ENCODE results near the gene RAPGEF4.
"Not testable (repeated sequence)": the region's sequence is repeated elsewhere in the genome, so short reads cannot be mapped to it uniquely, and the experiment has no call there.

The RAPGEF4 gene

DNA sequence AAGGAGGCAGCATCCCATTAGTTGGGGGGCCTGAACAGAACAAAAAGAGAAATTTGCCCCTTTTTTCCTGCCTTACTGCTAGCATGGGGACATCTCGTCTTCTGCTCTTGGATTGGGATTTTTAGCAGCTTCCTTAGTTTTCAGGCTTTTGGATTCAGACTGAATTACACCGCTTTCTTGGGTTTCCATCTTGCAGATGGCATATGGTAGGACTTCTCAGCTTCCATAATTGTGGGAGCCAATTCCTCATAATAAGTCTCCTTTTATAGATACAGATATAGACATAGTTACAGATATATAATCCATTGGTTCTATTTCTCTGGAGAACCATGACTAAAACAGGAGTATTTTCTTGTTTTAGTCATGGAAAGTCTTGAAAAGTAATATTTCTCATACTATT lies 5.2 kb upstream of the RAPGEF4 start:
- Histone ChIP-seq H3K9me3 (ENCODE audit: control insufficient read depth, low read length) (no peaks in the 10 kb centered on the region), H3K4me1 (ENCODE audit: control insufficient read depth, insufficient read depth, low read length) (peaks cover 16% of the 10 kb centered on the region), H3K36me3 (ENCODE audit: control insufficient read depth, insufficient read depth, low read length, severe bottlenecking) (no peaks in the 10 kb centered on the region), H3K9ac (ENCODE audit: low read length) (no peak overlapping the region), H3K4me3 (ENCODE audit: low read length) (no peak overlapping the region), H3K27me3 (replicated peaks; ENCODE audit: control insufficient read depth, insufficient read depth, low read length) (peaks cover 13% of the 10 kb centered on the region)
- DNase-seq (ENCODE audit: low read depth), result no peak

DNA sequence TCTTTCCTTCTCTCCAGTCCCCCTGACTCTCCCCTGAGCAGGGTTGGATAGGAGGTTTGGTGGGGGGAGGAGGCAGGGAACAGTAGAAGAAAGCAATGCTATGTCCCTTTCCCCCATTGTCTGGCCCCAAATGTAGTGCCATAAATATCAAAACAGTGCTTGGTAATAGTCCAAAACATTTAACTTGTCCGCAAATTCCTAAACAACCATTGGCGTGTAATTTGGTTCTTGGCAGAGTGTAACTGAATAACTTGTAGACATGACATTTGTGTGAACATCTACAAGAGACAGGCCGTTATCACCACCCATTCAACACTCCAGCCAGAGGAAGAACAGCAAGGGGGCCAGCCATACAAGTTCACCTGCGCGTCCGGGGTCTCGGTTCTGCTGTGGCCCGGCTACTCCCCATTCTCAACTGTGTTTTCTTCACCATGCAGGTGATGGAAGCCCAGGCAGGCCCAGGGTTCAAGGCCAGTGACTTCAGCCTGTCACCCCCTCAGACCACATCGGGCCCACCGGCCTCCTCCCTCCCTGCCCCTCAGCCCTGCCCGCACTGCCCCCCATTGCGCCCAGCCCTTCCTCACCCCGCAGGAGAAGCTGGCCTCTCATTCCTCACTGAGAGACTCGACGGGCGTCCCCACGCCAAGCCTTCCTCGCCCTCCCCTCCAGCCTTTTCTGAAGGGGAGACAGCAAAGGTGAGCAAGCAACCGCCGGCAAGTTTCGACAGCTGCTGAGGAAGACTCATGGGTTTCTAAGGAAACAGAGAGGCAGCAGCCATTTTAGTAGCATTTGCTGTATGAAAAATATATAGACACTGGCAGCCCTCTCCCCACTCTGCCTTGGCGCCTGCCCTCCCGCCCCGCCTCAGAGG lies 699 bp upstream of the RAPGEF4 start:
- H3K27me3 ChIP-seq (replicated peaks; ENCODE audit: control insufficient read depth, insufficient read depth, low read length), result peaks cover 13% of the 10 kb centered on the region
- H3K4me3 ChIP-seq (ENCODE audit: low read length), result peak overlapping the region; percentile 54

DNA sequence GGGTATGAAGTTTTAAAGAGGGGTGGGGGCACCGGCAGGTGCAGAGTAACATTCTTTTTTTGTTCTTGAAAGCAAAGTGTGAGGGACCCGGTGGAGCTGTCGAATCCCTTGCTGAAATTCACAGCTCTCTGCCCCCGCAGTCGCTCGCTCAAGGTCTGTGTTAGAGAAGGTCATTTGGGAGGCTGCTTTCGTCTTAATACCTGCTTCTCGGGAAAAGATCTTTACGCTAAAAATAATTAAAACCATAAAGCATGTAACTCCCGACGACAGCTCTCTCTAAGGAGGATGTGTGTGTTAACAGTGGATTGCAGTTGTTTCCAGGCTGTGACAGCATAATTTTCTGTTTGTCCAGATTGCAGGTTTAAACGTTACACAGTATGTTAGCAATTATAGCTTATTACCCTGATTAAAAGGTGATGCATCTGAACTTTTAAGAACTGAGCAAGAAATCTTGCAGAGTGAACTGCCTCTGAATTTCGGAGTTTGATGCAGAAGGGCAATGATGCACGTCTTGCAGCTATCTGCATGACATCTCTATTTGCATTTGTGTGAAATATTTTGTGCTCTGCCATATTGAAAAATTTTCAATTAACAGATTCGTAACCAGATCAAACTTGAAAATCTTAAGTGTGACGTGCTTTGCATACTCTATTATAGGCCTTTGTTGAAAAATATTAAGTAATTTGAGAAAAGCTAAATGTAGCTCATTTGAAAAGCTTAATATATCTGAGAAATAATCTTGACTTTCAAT lies 954 bp downstream of the RAPGEF4 start:
- Histone ChIP-seq H3K27me3 (replicated peaks; ENCODE audit: control insufficient read depth, insufficient read depth, low read length) (peaks cover 7% of the 10 kb centered on the region), H3K9me3 (ENCODE audit: control insufficient read depth, low read length) (no peaks in the 10 kb centered on the region), H3K4me1 (ENCODE audit: control insufficient read depth, insufficient read depth, low read length) (peaks cover 6% of the 10 kb centered on the region), H3K36me3 (ENCODE audit: control insufficient read depth, insufficient read depth, low read length, severe bottlenecking) (no peaks in the 10 kb centered on the region), H3K4me3 (ENCODE audit: low read length) (peak overlapping the region; percentile 58), H3K9ac (ENCODE audit: low read length) (no peak overlapping the region)
- DNase-seq (ENCODE audit: low read depth), result no peak

More for the DNA sequence above, 699 bp upstream of the RAPGEF4 start:
- Histone ChIP-seq H3K36me3 (ENCODE audit: control insufficient read depth, insufficient read depth, low read length, severe bottlenecking) (no peaks in the 10 kb centered on the region), H3K4me1 (ENCODE audit: control insufficient read depth, insufficient read depth, low read length) (peaks cover 6% of the 10 kb centered on the region), H3K9me3 (ENCODE audit: control insufficient read depth, low read length) (no peaks in the 10 kb centered on the region), H3K9ac (ENCODE audit: low read length) (no peak overlapping the region)
- DNase-seq (ENCODE audit: low read depth), result peak; percentile 9

DNA sequence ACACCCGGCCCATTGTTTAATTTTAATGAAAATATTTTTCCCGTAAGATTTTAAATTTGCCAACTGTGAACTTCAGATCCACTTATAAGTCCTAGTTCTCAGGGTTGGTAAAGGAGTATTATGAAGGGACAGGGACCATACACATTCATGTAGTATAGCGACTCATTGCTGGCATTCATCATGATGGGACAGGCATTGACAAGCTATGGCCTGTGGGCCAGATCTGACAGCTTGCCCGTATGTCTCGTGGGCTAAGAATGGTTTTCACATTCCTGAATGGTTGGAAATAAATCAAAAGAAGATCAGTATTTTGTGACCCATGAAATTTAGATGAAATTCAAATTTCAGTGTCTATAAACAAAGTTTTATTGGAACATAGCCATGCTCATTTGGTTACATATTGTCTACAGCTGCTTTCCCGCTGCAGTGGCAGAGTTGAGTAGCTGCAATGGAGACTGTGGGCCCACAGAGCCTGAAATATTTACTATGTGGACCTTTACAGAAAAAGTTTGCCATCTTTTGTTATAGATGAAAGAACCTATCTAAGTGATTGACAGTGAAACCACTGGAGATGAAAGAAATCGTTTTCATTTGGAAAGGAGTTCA lies 4.1 kb downstream of the RAPGEF4 start:
- no peak for DNase-seq (ENCODE audit: low read depth)
- no peak overlapping the region for H3K4me3 ChIP-seq (ENCODE audit: low read length)
- no peaks in the 10 kb centered on the region for H3K4me1 ChIP-seq (ENCODE audit: control insufficient read depth, insufficient read depth, low read length)
- peaks cover 8% of the 10 kb centered on the region for H3K9me3 ChIP-seq (ENCODE audit: control insufficient read depth, low read length)
- H3K36me3 ChIP-seq (ENCODE audit: control insufficient read depth, insufficient read depth, low read length, severe bottlenecking), result no peaks in the 10 kb centered on the region
- H3K27me3 ChIP-seq (replicated peaks; ENCODE audit: control insufficient read depth, insufficient read depth, low read length), result peaks cover 2% of the 10 kb centered on the region
- no peak overlapping the region for H3K9ac ChIP-seq (ENCODE audit: low read length)

DNA sequence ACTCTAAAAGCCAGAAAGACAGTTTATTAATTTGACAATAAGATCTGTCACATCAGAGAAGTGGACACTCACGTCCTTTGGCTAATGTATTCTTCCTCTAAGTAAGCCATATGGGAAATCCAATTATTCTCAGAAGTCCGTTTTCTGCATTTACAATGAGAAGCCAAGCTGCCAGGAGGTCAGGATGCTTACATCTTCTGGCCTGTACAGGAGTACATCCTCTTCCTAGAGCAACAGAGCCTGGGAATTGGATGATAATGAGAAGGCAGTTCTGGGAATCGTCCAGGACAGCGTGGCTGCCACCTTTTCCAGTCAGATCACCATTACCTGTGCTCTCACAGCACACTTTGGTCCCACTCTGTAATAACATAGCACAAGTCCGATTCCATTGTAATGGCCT lies 5.2 kb downstream of the RAPGEF4 start:
- Histone ChIP-seq H3K27me3 (replicated peaks; ENCODE audit: control insufficient read depth, insufficient read depth, low read length) (no peaks in the 10 kb centered on the region), H3K4me3 (ENCODE audit: low read length) (no peak overlapping the region)
- DNase-seq (ENCODE audit: low read depth), result no peak

DNA sequence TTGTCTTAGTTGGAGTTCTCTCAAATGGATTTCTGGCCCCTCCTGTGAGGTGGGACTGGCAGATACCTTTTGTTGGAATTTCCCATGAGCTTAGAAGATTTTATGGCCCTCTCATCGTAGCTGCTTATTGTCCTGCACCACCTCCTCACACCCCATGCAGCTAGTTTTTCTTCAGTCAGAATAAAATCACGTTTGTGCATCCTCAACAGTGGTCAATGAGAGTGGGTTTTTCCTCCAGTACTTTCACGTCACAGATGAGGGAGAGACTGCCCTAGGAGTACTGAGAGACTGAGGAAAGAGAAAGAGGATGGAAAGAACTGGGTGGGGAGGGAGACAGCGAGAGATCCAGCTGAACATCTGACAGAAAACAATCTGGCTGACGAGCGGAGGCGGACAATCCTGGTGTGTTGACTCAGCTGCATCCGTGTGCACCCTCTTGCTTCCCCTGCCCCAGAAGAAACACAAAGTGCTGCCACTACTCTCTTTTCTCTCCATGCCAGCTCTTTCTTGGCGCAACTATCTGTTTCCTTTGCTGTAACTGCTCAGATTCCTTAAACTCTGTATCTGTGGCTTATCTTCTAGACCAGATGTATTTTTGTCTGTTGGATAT lies 7.4 kb downstream of the RAPGEF4 start:
- DNase-seq (ENCODE audit: low read depth), result no peak
- peaks cover 10% of the 10 kb centered on the region for H3K9me3 ChIP-seq (ENCODE audit: control insufficient read depth, low read length)
- no peak overlapping the region for H3K9ac ChIP-seq (ENCODE audit: low read length)
- no peak overlapping the region for H3K4me3 ChIP-seq (ENCODE audit: low read length)
- H3K4me1 ChIP-seq (ENCODE audit: control insufficient read depth, insufficient read depth, low read length), result no peaks in the 10 kb centered on the region
- H3K36me3 ChIP-seq (ENCODE audit: control insufficient read depth, insufficient read depth, low read length, severe bottlenecking), result no peaks in the 10 kb centered on the region
- no peaks in the 10 kb centered on the region for H3K27me3 ChIP-seq (replicated peaks; ENCODE audit: control insufficient read depth, insufficient read depth, low read length)

More for the DNA sequence above, 5.2 kb downstream of the RAPGEF4 start:
- peaks cover 10% of the 10 kb centered on the region for H3K9me3 ChIP-seq (ENCODE audit: control insufficient read depth, low read length)
- H3K4me1 ChIP-seq (ENCODE audit: control insufficient read depth, insufficient read depth, low read length), result no peaks in the 10 kb centered on the region
- H3K36me3 ChIP-seq (ENCODE audit: control insufficient read depth, insufficient read depth, low read length, severe bottlenecking), result no peaks in the 10 kb centered on the region
- H3K9ac ChIP-seq (ENCODE audit: low read length), result no peak overlapping the region

DNA sequence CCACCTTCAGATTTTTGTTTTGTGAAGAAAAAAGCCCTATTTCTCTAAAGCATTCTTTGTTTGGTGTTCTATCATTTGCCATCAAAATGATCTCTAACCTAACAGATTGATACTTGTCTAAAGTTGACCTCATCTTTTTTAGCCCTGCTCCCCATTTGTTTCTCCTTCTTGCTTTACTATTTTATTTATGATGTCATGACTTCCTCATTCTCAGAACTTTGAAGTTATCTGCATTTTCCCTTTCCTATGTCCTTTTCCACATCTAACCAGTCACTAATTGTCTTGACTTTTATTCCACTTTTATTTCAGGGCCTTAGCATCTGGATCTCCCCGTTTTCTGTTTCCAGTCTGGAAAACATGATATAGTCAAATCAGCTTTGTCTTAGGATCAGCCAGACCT lies 8.3 kb downstream of the RAPGEF4 start:
- Histone ChIP-seq H3K9ac (ENCODE audit: low read length) (no peak overlapping the region), H3K36me3 (ENCODE audit: control insufficient read depth, insufficient read depth, low read length, severe bottlenecking) (no peaks in the 10 kb centered on the region), H3K4me1 (ENCODE audit: control insufficient read depth, insufficient read depth, low read length) (no peaks in the 10 kb centered on the region), H3K27me3 (replicated peaks; ENCODE audit: control insufficient read depth, insufficient read depth, low read length) (no peaks in the 10 kb centered on the region), H3K9me3 (ENCODE audit: control insufficient read depth, low read length) (peaks cover 10% of the 10 kb centered on the region), H3K4me3 (ENCODE audit: low read length) (no peak overlapping the region)
- DNase-seq (ENCODE audit: low read depth), result no peak

DNA sequence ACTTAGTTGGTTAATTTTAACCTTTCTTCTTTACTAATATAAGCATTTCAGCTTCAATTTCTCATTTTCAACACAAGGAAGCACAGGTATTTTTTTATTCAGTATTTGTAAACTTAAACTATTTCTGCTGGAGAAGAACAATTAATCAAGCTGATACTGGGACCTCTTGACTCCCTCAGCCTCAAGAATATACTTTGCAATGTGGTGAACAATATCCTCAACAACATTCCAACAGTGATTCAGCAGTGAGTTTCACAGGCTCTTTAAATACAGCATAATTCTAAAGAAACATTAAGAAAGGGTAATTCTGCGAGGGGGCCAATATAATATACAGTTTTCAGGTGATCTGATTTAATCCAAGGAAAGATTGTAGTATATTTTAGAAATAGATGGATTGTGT lies 10.0 kb downstream of the RAPGEF4 start:
- no peaks in the 10 kb centered on the region for H3K4me1 ChIP-seq (ENCODE audit: control insufficient read depth, insufficient read depth, low read length)
- H3K36me3 ChIP-seq (ENCODE audit: control insufficient read depth, insufficient read depth, low read length, severe bottlenecking), result no peaks in the 10 kb centered on the region
- no peak overlapping the region for H3K9ac ChIP-seq (ENCODE audit: low read length)
- H3K4me3 ChIP-seq (ENCODE audit: low read length), result no peak overlapping the region
- DNase-seq (ENCODE audit: low read depth), result peak; percentile 10
- peaks cover 10% of the 10 kb centered on the region for H3K9me3 ChIP-seq (ENCODE audit: control insufficient read depth, low read length)
- H3K27me3 ChIP-seq (replicated peaks; ENCODE audit: control insufficient read depth, insufficient read depth, low read length), result no peaks in the 10 kb centered on the region

DNA sequence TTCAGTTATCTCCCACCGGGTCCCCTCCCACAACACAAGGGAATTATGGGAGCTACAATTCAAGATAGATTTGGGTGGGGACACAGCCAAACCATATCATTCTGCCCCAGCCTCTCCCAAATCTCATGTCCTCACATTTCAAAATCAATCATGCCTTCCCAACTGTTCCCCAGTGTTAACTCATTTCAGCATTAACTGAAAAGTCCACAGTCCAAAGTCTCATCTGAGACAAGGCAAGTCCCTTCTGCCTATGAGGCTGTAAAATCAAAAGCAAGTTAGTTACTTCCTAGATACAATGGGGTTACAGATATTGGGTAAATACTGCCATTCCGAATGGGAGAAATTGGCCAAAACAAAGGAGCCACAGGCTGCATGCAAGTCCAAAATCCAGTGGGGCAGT lies 12.9 kb downstream of the RAPGEF4 start:
- not testable (repeated sequence) for H3K36me3 ChIP-seq (ENCODE audit: control insufficient read depth, insufficient read depth, low read length, severe bottlenecking); DNase-seq (ENCODE audit: low read depth); H3K4me3 ChIP-seq (ENCODE audit: low read length); H3K9me3 ChIP-seq (ENCODE audit: control insufficient read depth, low read length); H3K27me3 ChIP-seq (replicated peaks; ENCODE audit: control insufficient read depth, insufficient read depth, low read length); H3K4me1 ChIP-seq (ENCODE audit: control insufficient read depth, insufficient read depth, low read length); H3K9ac ChIP-seq (ENCODE audit: low read length)

DNA sequence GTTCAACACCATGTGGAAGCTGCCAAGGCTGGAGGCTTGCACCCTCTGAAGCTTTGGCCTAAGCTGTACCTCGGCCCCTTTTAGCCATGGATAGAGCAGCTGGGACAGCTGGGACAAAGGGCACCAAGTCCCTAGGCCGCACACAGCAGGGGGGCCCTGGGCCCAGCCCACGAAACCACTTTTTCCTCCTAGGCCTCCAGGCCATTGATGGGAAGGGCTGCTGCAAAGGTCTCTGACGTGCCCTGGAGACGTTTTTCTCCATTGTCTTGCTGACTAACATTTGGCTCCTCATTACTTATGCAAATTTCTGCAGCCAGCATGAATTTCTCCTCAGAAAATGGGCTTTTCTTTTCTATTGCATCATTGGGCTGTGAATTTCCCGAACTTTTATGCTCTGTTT lies 13.7 kb downstream of the RAPGEF4 start:
- peaks cover 5% of the 10 kb centered on the region for H3K9me3 ChIP-seq (ENCODE audit: control insufficient read depth, low read length)
- no peaks in the 10 kb centered on the region for H3K4me1 ChIP-seq (ENCODE audit: control insufficient read depth, insufficient read depth, low read length)
- no peak overlapping the region for H3K9ac ChIP-seq (ENCODE audit: low read length)
- H3K4me3 ChIP-seq (ENCODE audit: low read length), result no peak overlapping the region
- peaks cover 4% of the 10 kb centered on the region for H3K27me3 ChIP-seq (replicated peaks; ENCODE audit: control insufficient read depth, insufficient read depth, low read length)
- H3K36me3 ChIP-seq (ENCODE audit: control insufficient read depth, insufficient read depth, low read length, severe bottlenecking), result no peaks in the 10 kb centered on the region
- no peak for DNase-seq (ENCODE audit: low read depth)

DNA sequence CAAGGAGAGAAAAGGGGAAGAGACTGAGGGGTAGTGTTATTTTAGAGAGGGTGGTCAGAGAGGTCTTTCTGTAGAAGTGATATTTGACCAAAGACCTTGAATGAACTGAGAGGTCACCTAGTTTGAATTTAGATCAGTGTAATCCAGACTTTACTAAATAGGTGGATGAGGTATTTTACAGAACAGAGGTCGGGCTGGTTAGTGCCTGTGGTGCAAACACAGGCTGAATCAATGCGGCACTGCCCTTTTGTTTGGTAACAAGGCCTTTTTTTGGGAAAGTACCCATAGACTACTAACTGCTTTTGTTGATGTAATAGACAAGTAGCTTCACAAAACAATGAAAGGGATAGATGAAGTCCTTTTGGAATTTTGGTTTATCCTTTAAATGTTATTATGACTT lies 15.9 kb downstream of the RAPGEF4 start:
- DNase-seq (ENCODE audit: low read depth), result no peak
- Histone ChIP-seq H3K4me3 (ENCODE audit: low read length) (no peak overlapping the region), H3K9ac (ENCODE audit: low read length) (no peak overlapping the region), H3K27me3 (replicated peaks; ENCODE audit: control insufficient read depth, insufficient read depth, low read length) (peaks cover 9% of the 10 kb centered on the region), H3K36me3 (ENCODE audit: control insufficient read depth, insufficient read depth, low read length, severe bottlenecking) (no peaks in the 10 kb centered on the region), H3K4me1 (ENCODE audit: control insufficient read depth, insufficient read depth, low read length) (no peaks in the 10 kb centered on the region), H3K9me3 (ENCODE audit: control insufficient read depth, low read length) (no peaks in the 10 kb centered on the region)
